Endothelial cell of umbilical vein (primary cell): Measurements from ENCODE around the gene GGA2. TPM values are rescaled to one million over a fixed set of nuclear protein-coding genes. Genes with fewer than 3 reads are reported as not detected.

Experiments
- BruUV-seq: library from RNA; stranded (reverse); fragments of 400-500 nt; replicated peaks from 2 replicates; lab custom pipeline; 2021; lab: Mats Ljungman, UMichigan
- CTCF ChIA-PET: fragments of 300-600, 350-600 bp; sonication (Branson Sonifier 250); formaldehyde crosslinking; loops from one replicate; lab custom pipeline; 2021; ENCODE audit warnings: antibody characterized with exemption, inconsistent platforms; lab: Charles Lee
- POLR2A ChIA-PET: fragments of 300-600, 350-600 bp; sonication (Branson Sonifier 250); formaldehyde crosslinking; loops from one replicate; lab custom pipeline; 2021; ENCODE audit warnings: antibody characterized with exemption, inconsistent platforms; lab: Charles Lee
- DNase-seq: peaks from one replicate; pipeline ENCODE4 v3.0.0-alpha.2; 2011; ENCODE audit warnings: low read depth, low spot score
- FAIRE-seq: peaks from 2 replicates; lab custom pipeline; 2011; peaks lifted over from hg19 to GRCh38; lab: Jason Lieb, UNC
- H2AFZ ChIP-seq: 2 replicates; pipeline ENCODE4 v1.6.0; 2012; ENCODE audit warnings: low read depth, low read length, control low read depth, inconsistent platforms
- H3K27ac ChIP-seq: 2 replicates; pipeline ENCODE4 v1.5.1; 2011; ENCODE audit warnings: low read depth, mild to moderate bottlenecking, control low read depth, low read length, moderate library complexity; ENCODE audit not compliant: insufficient read depth
- H3K27me3 ChIP-seq, 2 experiments: 2 replicates each; pipeline versions ENCODE4 v1.6.0 to v1.6.1; 2011; ENCODE audit warnings: low read length in 2 of 2, mixed read lengths in 1 of 2; ENCODE audit not compliant: control insufficient read depth in 2 of 2, insufficient read depth in 2 of 2
- H3K36me3 ChIP-seq, 2 experiments: 2 replicates in 1 of 2; 3 replicates in 1 of 2; pipeline ENCODE4 v1.5.1; 2011; ENCODE audit warnings: low read length in 2 of 2, mild to moderate bottlenecking in 1 of 2, moderate library complexity in 1 of 2; ENCODE audit not compliant: control insufficient read depth in 2 of 2, insufficient read depth in 2 of 2; ENCODE audit errors: extremely low read depth in 1 of 2
- H3K4me1 ChIP-seq: 3 replicates; pipeline ENCODE4 v1.5.1; 2011; ENCODE audit warnings: mild to moderate bottlenecking, low read length; ENCODE audit not compliant: control insufficient read depth, insufficient read depth; ENCODE audit errors: extremely low read depth
- H3K4me2 ChIP-seq: 2 replicates; pipeline ENCODE4 v1.6.1; 2011; ENCODE audit warnings: low read length, control low read depth, mixed read lengths; ENCODE audit not compliant: insufficient read depth
- H3K4me3 ChIP-seq, 3 experiments: fragments of 200-600 bp in 1 of 3; sonication (generic), shearing (Covaris generic) in 1 of 3; replicated peaks in 1 of 3; 2 replicates each; pipeline ENCODE4 v1.5.1; 2011 to 2016; ENCODE audit warnings: control low read depth in 3 of 3, low read length in 3 of 3, mild to moderate bottlenecking in 2 of 3, inconsistent platforms in 1 of 3, low read depth in 1 of 3, moderate library complexity in 1 of 3; ENCODE audit not compliant: insufficient read depth in 1 of 3
- H3K79me2 ChIP-seq: 2 replicates; pipeline ENCODE4 v1.6.0; 2012; ENCODE audit warnings: low read length, inconsistent platforms; ENCODE audit not compliant: control insufficient read depth, insufficient read depth
- H3K9ac ChIP-seq: replicated peaks from 2 replicates; pipeline ENCODE3; 2011; ENCODE audit warnings: low read length, control low read depth; ENCODE audit not compliant: insufficient read depth; ENCODE audit errors: extremely low read depth
- H3K9me1 ChIP-seq: replicated peaks from 3 replicates; pipeline ENCODE4 v1.6.0; 2011; ENCODE audit warnings: mild to moderate bottlenecking, low read length; ENCODE audit not compliant: control insufficient read depth, insufficient read depth; ENCODE audit errors: extremely low read depth
- H3K9me3 ChIP-seq: replicated peaks from 2 replicates; pipeline ENCODE4 v1.5.1; 2012; ENCODE audit warnings: low read length, inconsistent platforms; ENCODE audit not compliant: control insufficient read depth, insufficient read depth
- H4K20me1 ChIP-seq: replicated peaks from 2 replicates; pipeline ENCODE3; 2011; ENCODE audit warnings: mild to moderate bottlenecking, low read length; ENCODE audit not compliant: control insufficient read depth, insufficient read depth; ENCODE audit errors: extremely low read depth
- CTCF ChIP-seq, 2 donors: IDR thresholded peaks; 1 replicate in 1 of 2; 2 replicates in 1 of 2; pipeline ENCODE4 v1.5.1; 2011; ENCODE audit warnings: low read length in 2 of 2, mild to moderate bottlenecking in 2 of 2, moderate library complexity in 2 of 2, control low read depth in 1 of 2, inconsistent platforms in 1 of 2, low read depth in 1 of 2; ENCODE audit not compliant: insufficient read depth in 1 of 2; ENCODE audit errors: extremely low read depth in 1 of 2
- EZH2 ChIP-seq: IDR thresholded peaks from 2 replicates; pipeline ENCODE4 v1.6.1; 2012; ENCODE audit warnings: borderline replicate concordance, low read depth, mild to moderate bottlenecking, moderate library complexity, low read length, inconsistent platforms; ENCODE audit not compliant: severe bottlenecking
- FOS ChIP-seq: IDR thresholded peaks from 2 replicates; pipeline ENCODE4 v1.6.1; 2011; ENCODE audit warnings: mild to moderate bottlenecking, low read length, moderate library complexity, borderline replicate concordance; ENCODE audit not compliant: insufficient read depth
- GATA2 ChIP-seq: IDR thresholded peaks from 2 replicates; pipeline ENCODE4 v1.7.0; 2011; ENCODE audit warnings: low read depth, mild to moderate bottlenecking, moderate library complexity, mixed read lengths, low read length; ENCODE audit not compliant: insufficient read length, insufficient read depth
- JUN ChIP-seq: IDR thresholded peaks from 2 replicates; pipeline ENCODE4 v1.6.1; 2011; ENCODE audit warnings: borderline replicate concordance, low read depth; ENCODE audit not compliant: insufficient read length, insufficient read depth
- MAX ChIP-seq: IDR thresholded peaks from 2 replicates; pipeline ENCODE4 v1.6.1; 2011; ENCODE audit not compliant: insufficient read depth, insufficient read length
- MYC ChIP-seq: IDR thresholded peaks from one replicate; pipeline ENCODE4 v1.6.1; 2011; ENCODE audit warnings: mild to moderate bottlenecking, low read depth, low read length
- POLR2A ChIP-seq: IDR thresholded peaks from 2 replicates; pipeline ENCODE4 v1.6.1; 2012; ENCODE audit warnings: low read depth, mild to moderate bottlenecking, control low read depth, low read length
- POLR2AphosphoS5 ChIP-seq: IDR thresholded peaks from 2 replicates; pipeline ENCODE4 v1.6.1; 2012; ENCODE audit warnings: low read depth, mild to moderate bottlenecking, control low read depth, low read length, moderate library complexity; ENCODE audit not compliant: insufficient read depth
- dilution Hi-C: fragments of 300-500 bp; cut with MboI; formaldehyde crosslinking; loops from one replicate; pipeline ENCODE4 v1.15.0; 2019; ENCODE audit warnings: low sequenced_read_pairs; ENCODE audit not compliant: extremely low pct_ligation_motif_present
- intact Hi-C: fragments of 100-400 bp; cut with micrococcal nuclease; formaldehyde crosslinking; loops from one replicate; pipeline ENCODE4 v1.10.0; 2022
- polyA plus RNA-seq, 4 experiments: library from polyadenylated mRNA; depleted of rRNA in 3 of 4; stranded (reverse) in 3 of 4; unstranded in 1 of 4; fragments of >200 nt; gene quantifications; 2 replicates each; pipeline versions ENCODE4 v1.2.1 to v1.2.3, GENCODE V29; 2011 to 2012; ENCODE audit warnings: missing spikeins in 1 of 4
- total RNA-seq: library from RNA; stranded (reverse); gene quantifications from 2 replicates; pipeline ENCODE4 v1.2.3, GENCODE V29; 2021

The GGA2 gene
- total and polyA plus RNA-seq, 2 donors (not counting 3 experiments of a cell fraction or from before 2014, with no cell fraction given): 33.3 to 73.1 TPM

GRCh38 chr16:23506606-23506994 lies 3.7 kb downstream of the GGA2 start:
- Histone ChIP-seq H3K9me3 (no peaks in the 10 kb centered on the region), H3K27me3 (no peaks in the 10 kb centered on the region), H3K4me3 (no peak overlapping the region), H3K4me2 (no peak overlapping the region), H3K79me2 (peaks cover 74% of the 10 kb centered on the region), H3K9me1 (no peaks in the 10 kb centered on the region), H4K20me1 (peaks cover 2% of the 10 kb centered on the region), H3K27ac (no peak overlapping the region), H3K36me3 (no peaks in the 10 kb centered on the region), H3K9ac (no peak overlapping the region), H3K4me1 (peaks cover 20% of the 10 kb centered on the region), H2AFZ (no peak overlapping the region)
- no peak for TF ChIP-seq JUN
- no peak for TF ChIP-seq FOS
- ChIA-PET POLR2A (no interaction called here), CTCF (interaction anchor here (0.7 to 1.1 kb wide), 4 partner anchors 10 to 1081 kb away, joined by 3 to 5 read pairs (median 4); no protein-coding TSS in a partner anchor)
- no peak for DNase-seq
- BruUV-seq: no TSS peak
- dilution Hi-C loops: no loop called here
- no peak for FAIRE-seq
- intact Hi-C loops: no loop called here

- intact Hi-C loops: loop anchor here (2.0 kb wide), 2 partner anchors 51 to 53 kb away; partner anchors contain the start of genes COG7, EARS2 and UBFD1
- no TSS peak for BruUV-seq
- Histone ChIP-seq H3K27ac (no peak overlapping the region), H3K36me3 (no peaks in the 10 kb centered on the region), H3K4me2 (no peak overlapping the region), H3K9me1 (no peaks in the 10 kb centered on the region), H4K20me1 (peaks cover 2% of the 10 kb centered on the region), H3K4me1 (peaks cover 20% of the 10 kb centered on the region), H2AFZ (no peak overlapping the region), H3K79me2 (peaks cover 80% of the 10 kb centered on the region), H3K9ac (no peak overlapping the region), H3K4me3 (no peak overlapping the region), H3K27me3 (no peaks in the 10 kb centered on the region), H3K9me3 (no peaks in the 10 kb centered on the region)
- DNase-seq: no peak
- ChIA-PET POLR2A (no interaction called here), CTCF (interaction anchor here (0.7 to 1.1 kb wide), 3 partner anchors 9 to 70 kb away, joined by 4 to 5 read pairs (median 5); no protein-coding TSS in a partner anchor)
- dilution Hi-C loops: no loop called here
- FAIRE-seq: no peak
- TF ChIP-seq EZH2 (no peak), CTCF (IDR thresholded peaks at IDR 0.05; ENCODE audit: extremely low read depth in 1 of 2, insufficient read depth in 1 of 2, low read depth in 1 of 2, low read length in 2 of 2) (no peak), FOS (no peak), GATA2 (no peak), JUN (no peak), POLR2AphosphoS5 (no peak), POLR2A (no peak), MAX (no peak), MYC (no peak)
These were observed 4.4 kb downstream of the GGA2 start for GRCh38 chr16:23505671-23506605.
